Measurements from ENCODE around the gene LRRC59. TPM values are rescaled to one million over a fixed set of nuclear protein-coding genes. Genes with fewer than 3 reads are reported as not detected.

Gene LRRC59
- 22.6 TPM for polyA plus RNA-seq

- Mint-ChIP-seq H3K36me3 (peaks cover 4% of the 10 kb centered on the region), H3K4me1 (peaks cover 16 to 24% (median 20%) of the 10 kb centered on the region in 3 donors), H3K9me3 (no peaks in the 10 kb centered on the region), H3K27me3 (no peaks in the 10 kb centered on the region), H3K4me3 (peak within 1 kb of the TSS; percentile 87 to 96 (median 92)), H3K27ac (peak within 1 kb of the TSS; percentile 87 to 90 (median 89))
Observed at GRCh38 chr17:50397111-50397918, at the start of gene LRRC59. Gene LRRC59, minus strand, starts transcription at chr17:50397523. Its CDS starts 206 bp downstream, at chr17:50397317.

DNA sequence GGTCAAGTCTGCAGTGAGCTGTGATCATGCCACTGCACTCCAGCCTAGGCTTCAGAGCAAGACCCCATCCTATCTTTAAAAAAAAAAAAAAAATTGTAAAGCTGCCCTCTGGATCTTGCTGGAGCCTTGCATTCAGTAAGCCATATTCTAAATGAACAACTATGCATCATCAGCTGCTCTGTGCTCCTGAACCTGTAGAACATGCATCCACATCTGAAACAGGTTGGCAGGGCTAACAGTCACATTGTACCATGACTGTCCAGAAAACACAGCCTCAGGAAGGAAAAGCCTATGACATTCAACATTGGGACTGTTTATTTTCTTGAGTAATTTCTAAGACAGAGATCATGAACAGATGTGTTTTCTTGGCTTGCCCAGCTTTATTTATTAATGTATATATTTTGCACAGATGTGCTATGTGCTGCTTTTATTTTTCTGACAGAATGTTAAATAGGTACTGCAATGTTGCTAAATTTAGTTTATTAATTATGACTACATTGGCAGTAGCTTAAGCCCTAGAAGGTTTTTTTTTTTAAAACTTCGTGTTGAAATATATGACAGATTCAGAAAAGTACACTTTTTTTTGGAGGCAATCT, 48.5 kb upstream of the LRRC59 start:
- Mint-ChIP-seq H3K36me3 (peaks cover 9% of the 10 kb centered on the region), H3K4me1 (peaks cover 5 to 9% (median 8%) of the 10 kb centered on the region in 3 donors), H3K27me3 (no peaks in the 10 kb centered on the region), H3K27ac (no peak overlapping the region), H3K4me3 (no peak overlapping the region), H3K9me3 (no peaks in the 10 kb centered on the region)

- peaks cover 2 to 9% (median 8%) of the 10 kb centered on the region in 3 donors for H3K4me1 Mint-ChIP-seq
- peaks cover 4% of the 10 kb centered on the region for H3K36me3 Mint-ChIP-seq
- no peaks in the 10 kb centered on the region for H3K27me3 Mint-ChIP-seq
- no peaks in the 10 kb centered on the region for H3K9me3 Mint-ChIP-seq
- H3K27ac Mint-ChIP-seq: no peak overlapping the region
- no peak overlapping the region for H3K4me3 Mint-ChIP-seq
Observed at GRCh38 chr17:50444841-50445715, 47.8 kb upstream of the LRRC59 start.

DNA sequence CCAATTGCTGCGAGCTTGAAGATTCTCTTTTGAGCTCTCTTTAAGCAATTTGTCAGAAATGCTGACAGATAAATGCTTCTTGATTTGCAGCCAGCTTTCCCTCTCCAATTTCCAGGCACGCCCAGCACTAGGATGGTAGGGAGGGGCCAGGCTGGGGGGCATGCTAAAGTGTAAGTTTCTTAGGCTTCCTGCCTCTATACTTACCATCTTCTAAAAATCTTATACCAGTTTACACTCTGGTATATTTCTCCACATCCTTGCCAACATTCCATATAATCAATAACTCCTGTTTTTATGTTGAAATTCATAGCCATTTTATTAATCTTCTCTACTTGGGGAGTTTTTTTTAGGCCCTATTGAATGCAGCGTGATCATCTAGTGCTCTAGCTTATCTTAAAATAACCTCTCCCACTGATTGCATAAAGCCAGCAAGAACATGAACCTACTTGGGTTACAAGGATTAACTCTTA, 46.2 kb upstream of the LRRC59 start:
- Mint-ChIP-seq H3K36me3 (peaks cover 4% of the 10 kb centered on the region), H3K4me3 (no peak overlapping the region), H3K27me3 (no peaks in the 10 kb centered on the region), H3K9me3 (no peaks in the 10 kb centered on the region), H3K27ac (no peak overlapping the region), H3K4me1 (peaks cover 5 to 9% (median 8%) of the 10 kb centered on the region in 3 donors)

DNA sequence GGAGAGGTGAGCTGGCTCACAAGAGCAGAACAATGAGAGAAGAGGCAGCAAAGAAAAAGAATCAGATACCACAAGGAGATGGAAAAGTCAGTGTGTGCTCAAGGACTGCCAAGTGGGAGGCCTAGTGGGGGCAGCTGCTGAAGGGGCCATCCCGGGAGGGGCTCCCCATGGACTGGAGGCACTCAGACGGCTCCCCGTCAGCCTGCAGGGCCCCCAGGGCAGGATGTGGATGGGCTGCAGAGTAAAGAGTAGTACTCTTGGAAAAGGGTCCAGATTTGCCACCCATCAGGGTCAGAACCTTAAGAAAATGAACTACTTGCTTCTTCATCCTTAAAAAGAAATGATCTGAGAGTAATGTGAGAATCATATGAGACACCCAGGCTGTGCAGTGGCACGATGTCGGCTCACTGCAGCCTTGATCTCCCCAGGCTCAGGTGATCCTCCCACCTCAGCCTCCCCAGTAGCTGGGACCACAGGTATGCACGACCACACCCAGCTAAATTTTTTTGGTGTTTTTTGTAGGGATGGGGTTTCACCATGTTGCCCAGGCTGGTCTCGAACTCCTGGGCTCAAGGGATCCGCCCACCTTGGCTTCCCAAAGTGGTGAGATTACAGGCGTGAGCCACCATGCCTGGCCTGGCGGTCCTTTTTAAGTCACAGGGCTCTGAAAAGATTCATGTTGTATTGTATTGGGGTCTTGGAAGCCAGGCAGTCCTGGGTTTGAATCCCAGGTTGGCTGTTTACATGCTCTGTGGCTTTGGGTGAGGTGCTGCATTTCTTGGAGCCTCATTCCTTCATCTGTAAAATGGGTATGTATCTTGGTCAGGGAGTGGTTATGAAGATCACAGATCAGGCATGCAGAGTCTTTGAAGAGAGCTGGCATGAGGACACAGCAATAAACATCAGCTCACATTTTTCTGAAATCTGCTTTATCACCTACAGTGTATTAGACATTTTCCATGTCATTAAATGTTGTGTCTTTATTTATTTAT, 43.8 kb upstream of the LRRC59 start:
- H3K36me3 Mint-ChIP-seq: peaks cover 9% of the 10 kb centered on the region
- peaks cover 3 to 4% (median 3%) of the 10 kb centered on the region in 3 donors for H3K4me1 Mint-ChIP-seq
- no peak overlapping the region for H3K4me3 Mint-ChIP-seq
- H3K27me3 Mint-ChIP-seq: no peaks in the 10 kb centered on the region
- H3K27ac Mint-ChIP-seq: no peak overlapping the region
- no peaks in the 10 kb centered on the region for H3K9me3 Mint-ChIP-seq

DNA sequence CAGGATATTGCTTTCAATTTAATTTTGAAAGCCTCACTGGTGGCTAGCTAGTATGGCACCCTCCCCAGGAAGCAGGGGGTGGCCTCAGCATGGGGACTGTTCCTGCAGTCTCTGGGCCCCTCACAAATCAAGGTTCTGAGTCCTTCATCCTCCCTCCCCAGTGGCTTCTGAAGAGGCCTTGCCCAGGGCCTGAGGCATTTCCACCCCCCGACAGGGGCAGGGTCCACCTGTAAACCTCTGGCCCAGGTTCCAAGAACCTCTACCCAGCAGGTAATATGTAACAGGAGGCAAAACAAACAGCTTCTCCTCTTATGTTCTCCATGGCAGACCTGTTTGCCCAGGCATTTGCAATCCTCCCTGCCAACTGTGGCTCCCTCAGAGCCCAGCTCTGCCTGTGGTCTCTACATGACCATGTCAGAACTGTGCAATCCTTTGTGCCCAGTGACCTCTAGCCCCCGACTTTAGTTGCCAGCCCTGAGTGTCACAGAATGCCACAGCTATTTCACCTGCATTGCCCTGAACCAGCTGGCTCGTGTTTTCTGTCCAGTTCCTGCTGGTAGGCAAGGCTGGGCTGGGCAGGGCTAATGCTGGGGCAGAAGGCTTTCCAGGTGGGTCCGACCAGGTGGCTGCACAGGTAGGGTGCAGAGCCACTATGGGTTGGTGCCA, 43.0 kb upstream of the LRRC59 start:
- Mint-ChIP-seq H3K4me3 (no peak overlapping the region), H3K27me3 (no peaks in the 10 kb centered on the region), H3K9me3 (no peaks in the 10 kb centered on the region), H3K36me3 (peaks cover 9% of the 10 kb centered on the region), H3K4me1 (peaks cover 1 to 4% (median 3%) of the 10 kb centered on the region in 3 donors), H3K27ac (no peak overlapping the region)

- Mint-ChIP-seq H3K4me3 (no peak overlapping the region), H3K4me1 (peaks cover 1 to 4% (median 3%) of the 10 kb centered on the region in 3 donors), H3K36me3 (peaks cover 6% of the 10 kb centered on the region), H3K27ac (no peak overlapping the region), H3K9me3 (no peaks in the 10 kb centered on the region), H3K27me3 (no peaks in the 10 kb centered on the region)
Observed at GRCh38 chr17:50439008-50439407, 41.7 kb upstream of the LRRC59 start.

GRCh38 chr17:50437409-50437808, 40.1 kb upstream of the LRRC59 start:
- Mint-ChIP-seq H3K27ac (no peak overlapping the region), H3K9me3 (no peaks in the 10 kb centered on the region), H3K27me3 (no peaks in the 10 kb centered on the region), H3K4me1 (peaks cover 1 to 4% (median 3%) of the 10 kb centered on the region in 3 donors), H3K36me3 (peaks cover 6% of the 10 kb centered on the region), H3K4me3 (no peak overlapping the region)

- H3K9me3 Mint-ChIP-seq: no peaks in the 10 kb centered on the region
- H3K36me3 Mint-ChIP-seq: peaks cover 7% of the 10 kb centered on the region
- no peaks in the 10 kb centered on the region for H3K27me3 Mint-ChIP-seq
- no peak overlapping the region for H3K27ac Mint-ChIP-seq
- peaks cover 12 to 20% (median 16%) of the 10 kb centered on the region in 3 donors for H3K4me1 Mint-ChIP-seq
- no peak overlapping the region for H3K4me3 Mint-ChIP-seq
Observed at GRCh38 chr17:50432125-50432762, 34.9 kb upstream of the LRRC59 start.

DNA sequence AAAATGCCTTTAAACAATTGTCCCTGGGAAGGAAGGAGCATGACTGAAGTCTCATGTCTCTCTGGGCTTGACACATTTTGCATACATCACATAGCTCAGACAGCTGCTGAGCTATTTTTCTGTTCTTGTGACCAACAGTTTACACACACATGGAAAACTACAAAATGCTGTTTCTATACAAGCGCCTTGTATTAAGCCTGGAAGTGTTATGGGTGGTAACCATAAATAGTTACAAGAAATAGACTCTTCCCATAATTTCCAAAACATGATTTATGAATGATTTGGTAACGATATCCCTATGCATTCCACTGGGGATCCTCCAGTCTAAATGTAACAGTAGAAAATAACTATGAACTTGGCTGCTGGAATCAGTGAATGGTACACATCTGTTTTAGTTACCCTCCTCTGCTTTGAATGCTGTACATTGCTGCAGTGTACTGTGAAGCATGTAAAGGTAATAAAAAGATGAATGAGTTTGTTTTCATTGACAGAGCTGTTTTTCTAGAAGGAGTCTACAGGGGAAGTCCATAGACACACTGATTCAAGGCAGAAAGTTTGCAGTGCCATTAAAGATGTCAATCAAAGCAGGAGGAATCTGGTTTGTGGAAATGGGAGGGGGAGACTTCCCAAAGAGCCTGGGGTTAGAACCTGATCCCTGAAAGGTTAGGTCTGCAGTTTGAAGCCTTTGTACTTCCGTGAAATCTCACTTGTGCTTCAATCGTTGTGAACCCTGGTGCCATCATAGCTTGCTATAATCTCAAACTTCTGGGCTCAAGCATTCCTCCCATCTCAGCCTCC, 33.7 kb upstream of the LRRC59 start:
- H3K27me3 Mint-ChIP-seq: no peaks in the 10 kb centered on the region
- H3K9me3 Mint-ChIP-seq: no peaks in the 10 kb centered on the region
- H3K4me3 Mint-ChIP-seq: no peak overlapping the region
- H3K27ac Mint-ChIP-seq: no peak overlapping the region
- peaks cover 16 to 26% (median 22%) of the 10 kb centered on the region in 3 donors for H3K4me1 Mint-ChIP-seq
- peaks cover 5% of the 10 kb centered on the region for H3K36me3 Mint-ChIP-seq

- Mint-ChIP-seq H3K4me1 (peaks cover 21 to 31% (median 26%) of the 10 kb centered on the region in 3 donors), H3K9me3 (no peaks in the 10 kb centered on the region), H3K27me3 (no peaks in the 10 kb centered on the region), H3K4me3 (no peak overlapping the region), H3K27ac (no peak overlapping the region), H3K36me3 (peaks cover 5% of the 10 kb centered on the region)
Observed at GRCh38 chr17:50429793-50430192, 32.5 kb upstream of the LRRC59 start.

DNA sequence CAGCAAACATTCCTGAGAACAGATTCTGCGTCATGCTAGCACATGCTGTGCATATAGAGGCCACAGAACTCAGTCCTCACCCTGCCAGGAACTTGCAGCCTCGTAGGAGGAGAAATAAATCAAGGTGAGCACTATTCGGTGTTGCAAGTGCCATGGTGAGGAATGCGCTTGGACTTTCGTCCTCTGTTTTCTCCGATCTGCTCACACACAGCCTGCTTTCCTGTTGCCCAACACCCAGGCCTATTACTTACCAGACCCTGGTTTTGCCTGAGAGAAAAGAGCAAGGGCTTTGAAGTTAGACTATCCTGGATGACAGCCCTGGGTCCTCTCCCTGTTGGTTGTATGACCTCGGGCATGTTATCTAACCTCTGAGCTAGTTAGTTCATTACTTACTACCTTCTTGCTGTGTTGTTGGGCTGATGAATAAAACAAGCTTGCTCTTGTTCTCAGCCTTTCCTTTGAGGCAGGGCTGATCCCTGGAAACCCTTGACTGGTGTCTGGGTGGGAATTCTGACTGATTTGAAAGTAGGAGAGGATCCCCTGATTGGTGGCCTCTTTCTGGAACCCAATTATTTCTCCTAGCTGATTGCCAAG, 31.6 kb upstream of the LRRC59 start:
- Mint-ChIP-seq H3K4me1 (peaks cover 21 to 32% (median 31%) of the 10 kb centered on the region in 3 donors), H3K36me3 (peaks cover 5% of the 10 kb centered on the region), H3K27me3 (no peaks in the 10 kb centered on the region), H3K9me3 (no peaks in the 10 kb centered on the region), H3K4me3 (no peak overlapping the region), H3K27ac (no peak overlapping the region)
